ENCODE data around the gene DCAKD.

Gene DCAKD, protein sequence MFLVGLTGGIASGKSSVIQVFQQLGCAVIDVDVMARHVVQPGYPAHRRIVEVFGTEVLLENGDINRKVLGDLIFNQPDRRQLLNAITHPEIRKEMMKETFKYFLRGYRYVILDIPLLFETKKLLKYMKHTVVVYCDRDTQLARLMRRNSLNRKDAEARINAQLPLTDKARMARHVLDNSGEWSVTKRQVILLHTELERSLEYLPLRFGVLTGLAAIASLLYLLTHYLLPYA

DNA sequence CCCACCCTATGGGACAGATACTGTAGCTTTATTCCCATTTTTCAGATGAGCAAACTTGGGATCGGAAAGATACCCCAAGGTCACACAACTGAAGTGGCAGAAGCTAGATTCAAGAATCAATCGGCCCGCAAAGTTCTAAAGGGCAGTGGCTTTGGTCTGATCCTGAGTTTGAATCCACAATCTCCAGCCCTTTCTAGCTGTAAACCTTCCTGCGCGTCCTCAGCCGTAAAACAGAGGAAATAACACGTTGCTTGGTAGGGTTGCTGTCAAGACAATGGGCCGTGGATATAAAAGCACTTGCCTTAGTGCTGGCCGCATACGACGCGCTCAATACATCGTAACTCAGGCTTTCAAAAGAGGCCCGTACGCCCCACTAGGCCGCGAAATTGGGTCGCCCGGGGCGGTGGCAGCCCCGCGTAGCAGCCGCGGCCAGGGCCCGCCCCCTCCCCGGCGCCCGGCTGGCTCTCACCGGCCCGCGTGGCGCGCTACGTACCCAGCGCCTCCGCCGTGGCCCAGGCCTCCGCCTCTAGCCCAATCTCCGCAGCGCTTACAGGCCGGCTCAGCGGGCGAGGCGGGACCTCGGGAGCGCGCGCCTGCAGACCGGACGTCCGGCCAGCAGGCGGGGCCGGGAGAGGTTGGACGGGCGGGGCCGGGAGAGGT, at the start of gene DCAKD:
Gene DCAKD (minus strand): TSS at position 573 of the 660 bp plus-strand sequence. CDS start 16,747 bp downstream, outside the sequence.
- peak; percentile 92 for DNase-seq

GRCh38 chr17:45098869-45099616, 47.6 kb upstream of the DCAKD start:
- peak; percentile 73 for DNase-seq

DNA sequence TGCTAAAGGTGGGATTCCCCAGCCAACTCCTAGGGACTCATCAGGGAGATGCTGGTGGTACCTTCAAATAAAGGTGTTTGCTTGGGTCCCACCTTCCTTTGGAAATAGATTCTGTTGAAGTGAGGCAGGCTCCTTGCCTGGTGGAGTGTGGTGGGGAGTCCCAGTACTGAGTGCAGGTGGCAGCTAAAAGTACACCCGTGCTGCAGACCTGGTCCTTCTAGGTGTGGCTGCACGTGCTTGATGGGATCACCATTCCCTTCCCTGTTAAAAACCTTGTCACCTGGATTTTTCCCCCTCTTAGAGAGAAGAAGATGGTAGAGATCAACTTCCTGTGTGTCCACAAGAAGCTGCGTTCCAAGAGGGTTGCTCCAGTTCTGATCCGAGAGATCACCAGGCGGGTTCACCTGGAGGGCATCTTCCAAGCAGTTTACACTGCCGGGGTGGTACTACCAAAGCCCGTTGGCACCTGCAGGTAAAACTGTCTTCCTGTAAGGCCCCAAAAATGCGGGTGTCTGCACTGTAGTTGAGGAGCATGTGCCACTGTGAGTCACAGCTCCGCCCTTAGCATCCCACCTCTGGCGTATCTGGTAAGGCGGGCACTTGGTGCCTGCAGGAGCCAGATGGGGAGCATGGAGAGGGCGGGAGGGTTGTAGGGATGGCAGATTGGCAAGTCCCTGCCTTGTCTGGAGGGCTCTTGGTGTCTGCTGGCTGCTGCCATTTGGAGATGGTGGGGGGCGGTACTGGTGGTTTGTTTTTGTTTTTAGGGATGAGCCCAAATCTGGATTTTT, 46.8 kb upstream of the DCAKD start:
- no peak for DNase-seq

GRCh38 chr17:45096926-45097325, 45.5 kb upstream of the DCAKD start:
- DNase-seq: no peak

DNA sequence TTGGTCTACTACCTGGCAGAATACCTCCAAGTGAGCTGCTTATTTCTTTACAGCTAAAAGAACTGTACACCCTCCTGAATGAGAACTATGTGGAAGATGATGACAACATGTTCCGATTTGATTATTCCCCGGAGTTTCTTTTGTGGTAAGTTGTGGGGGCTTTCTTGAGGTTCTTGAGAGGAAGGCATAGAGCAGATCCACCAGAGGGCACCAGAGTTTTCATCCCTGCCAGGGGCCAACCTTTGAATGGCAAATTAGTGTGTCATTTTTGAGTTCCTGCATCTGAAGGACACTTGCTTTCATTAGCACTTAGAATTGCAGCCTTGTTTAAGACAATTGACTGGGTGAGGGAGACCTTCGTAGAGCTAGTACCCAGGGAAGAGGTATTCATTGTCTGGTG, 44.7 kb upstream of the DCAKD start:
- DNase-seq: peak; percentile 10

DNA sequence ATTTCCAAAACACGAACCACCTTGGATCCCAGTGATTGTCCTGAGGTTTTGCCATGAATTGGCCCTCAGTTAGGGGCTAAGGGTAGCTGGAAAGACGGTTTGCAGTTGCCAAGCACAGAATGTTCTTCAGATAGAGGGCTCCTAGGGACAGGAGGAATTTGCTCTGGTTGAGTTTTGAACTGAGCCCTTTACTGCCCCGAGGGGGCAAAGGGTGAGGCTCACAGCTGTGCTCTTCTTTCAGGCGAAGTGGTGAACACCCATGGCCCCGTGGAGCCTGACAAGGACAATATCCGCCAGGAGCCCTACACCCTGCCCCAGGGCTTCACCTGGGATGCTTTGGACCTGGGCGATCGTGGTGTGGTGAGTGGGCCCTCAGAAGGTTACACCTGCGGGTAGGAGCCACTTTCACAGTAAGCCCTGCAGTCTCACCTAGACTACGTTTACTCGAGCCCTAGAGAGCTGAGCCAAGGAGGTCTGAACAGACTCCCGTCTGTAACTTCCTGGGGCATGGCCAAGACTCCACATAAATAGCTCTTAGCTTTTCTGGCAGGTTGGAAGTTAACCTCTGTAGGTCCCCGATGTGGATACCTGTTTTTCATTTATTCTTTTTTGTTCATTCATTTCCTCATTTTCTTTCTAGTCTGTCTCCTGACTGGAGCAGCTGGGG, 42.1 kb upstream of the DCAKD start:
- no peak for DNase-seq

DNA sequence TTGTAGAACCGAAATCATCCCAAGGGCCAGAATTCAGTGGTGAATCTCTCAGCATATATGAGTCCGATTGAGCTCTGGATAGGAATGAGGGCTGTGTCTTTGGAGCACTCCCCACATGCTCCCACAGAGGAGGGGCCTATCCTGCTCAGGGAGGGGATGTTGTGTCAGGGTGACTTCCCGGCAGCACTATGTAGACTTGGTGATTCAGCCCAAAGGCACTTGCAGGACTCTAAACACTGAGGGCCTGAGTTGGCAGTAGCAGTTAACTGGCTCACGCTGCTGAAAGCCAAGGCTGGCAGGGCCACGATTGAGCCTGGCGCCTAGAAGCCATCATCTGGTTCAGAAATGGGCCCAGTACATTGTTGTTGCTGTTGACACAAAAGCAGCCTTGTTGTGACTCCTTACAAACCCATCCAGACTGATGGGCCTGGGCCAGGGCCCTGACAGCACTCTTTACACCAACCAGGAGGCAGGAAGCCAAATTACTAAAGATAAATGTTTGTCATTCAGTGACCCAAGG, 41.5 kb upstream of the DCAKD start:
- DNase-seq: no peak

GRCh38 chr17:45091778-45092425, 40.5 kb upstream of the DCAKD start:
- DNase-seq: no peak

DNA sequence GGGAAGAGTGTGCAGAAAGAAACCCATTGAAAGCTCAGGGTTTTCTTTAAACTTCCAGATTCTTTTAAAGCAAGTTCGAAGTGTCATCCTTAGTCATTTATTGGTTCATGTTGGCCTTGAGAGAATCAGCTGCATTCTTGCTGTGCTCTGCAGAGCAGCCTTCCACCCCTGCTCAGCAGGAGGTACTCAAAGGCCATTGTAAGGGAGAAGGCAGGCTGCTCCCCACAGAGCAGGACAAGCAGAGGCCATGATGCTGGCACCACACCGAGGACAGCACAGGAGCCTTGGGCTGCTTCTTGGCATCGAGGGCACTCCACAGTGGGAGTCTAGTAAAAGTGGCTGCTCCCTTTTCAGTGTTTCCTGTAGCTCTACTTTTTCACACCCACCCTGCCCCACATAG, 39.3 kb upstream of the DCAKD start:
- DNase-seq: no peak

- DNase-seq: no peak
These were observed 37.3 kb upstream of the DCAKD start for GRCh38 chr17:45088741-45089140.

- no peak for DNase-seq
These were observed 36.5 kb upstream of the DCAKD start for GRCh38 chr17:45087978-45088377.

GRCh38 chr17:45087504-45087975, 36.1 kb upstream of the DCAKD start:
- DNase-seq: no peak

- no peak for DNase-seq
These were observed 35.6 kb upstream of the DCAKD start for GRCh38 chr17:45086865-45087503.

DNA sequence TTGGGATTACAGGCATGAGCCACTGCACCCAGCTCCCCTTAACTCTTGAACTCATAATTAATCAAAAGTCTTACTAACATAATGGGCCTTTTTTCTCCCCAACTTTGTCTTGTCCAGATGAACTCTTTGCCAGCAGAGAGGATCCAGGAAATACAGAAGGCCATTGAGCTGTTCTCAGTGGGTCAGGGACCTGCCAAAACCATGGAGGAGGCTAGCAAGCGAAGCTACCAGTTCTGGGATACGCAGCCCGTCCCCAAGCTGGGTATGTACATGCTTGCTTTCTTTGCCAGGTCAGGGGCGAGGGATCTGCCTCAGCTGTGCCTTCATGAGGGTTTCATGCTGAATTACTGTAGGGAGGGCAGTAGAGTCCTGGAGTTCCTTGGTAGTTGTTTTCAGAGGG, 35.0 kb upstream of the DCAKD start:
- DNase-seq: no peak

DNA sequence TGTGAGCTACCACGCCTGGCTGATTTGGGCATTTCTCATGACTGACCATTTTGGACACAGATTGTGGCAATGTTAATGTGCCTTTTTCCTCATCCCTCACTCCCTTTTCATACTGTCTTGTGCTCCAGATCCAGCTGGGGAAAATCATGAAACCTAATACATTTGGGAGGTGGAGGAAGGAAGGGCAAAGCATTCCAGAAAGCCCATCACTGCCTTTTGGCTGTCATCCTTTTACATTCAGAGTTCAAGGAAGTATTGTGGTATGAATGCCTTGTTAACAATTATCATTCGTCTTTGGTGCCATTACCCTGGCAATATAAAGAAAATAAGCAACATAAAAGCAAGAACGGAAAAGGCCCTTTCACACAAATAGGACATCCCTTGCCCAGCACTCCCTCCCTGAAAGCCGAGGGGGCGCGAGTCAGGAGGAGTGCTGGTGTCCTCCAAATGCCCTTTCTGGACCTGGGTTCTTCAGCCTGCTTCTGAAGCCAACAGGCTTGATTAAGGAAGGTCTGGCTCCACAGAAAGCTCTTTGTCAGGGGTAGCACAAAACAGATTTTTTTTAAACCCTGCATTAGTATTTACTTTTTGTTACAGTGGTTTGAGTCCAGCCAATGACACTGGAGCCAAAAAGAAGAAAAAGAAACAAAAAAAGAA, 29.7 kb upstream of the DCAKD start:
- no peak for DNase-seq

DNA sequence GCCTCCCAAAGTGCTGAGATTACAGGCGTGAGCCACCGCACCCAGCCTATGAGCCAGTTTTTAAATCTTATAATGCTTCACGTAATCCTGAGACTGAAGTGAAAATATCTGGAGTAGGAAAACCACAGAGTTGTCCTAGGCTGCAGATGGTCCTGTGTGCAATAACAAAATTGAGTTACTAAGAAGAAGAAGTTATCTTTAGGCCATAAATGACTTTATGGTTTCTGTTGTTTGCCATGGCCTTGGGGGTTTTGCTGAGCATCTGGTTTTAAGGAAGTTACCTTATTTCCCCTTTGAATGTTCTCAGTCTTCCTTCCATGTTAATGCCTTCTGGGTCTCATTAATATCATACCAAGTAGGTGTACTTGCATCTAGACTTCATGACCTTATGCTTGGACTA, 26.2 kb upstream of the DCAKD start:
- peak; percentile 11 for DNase-seq

DNA sequence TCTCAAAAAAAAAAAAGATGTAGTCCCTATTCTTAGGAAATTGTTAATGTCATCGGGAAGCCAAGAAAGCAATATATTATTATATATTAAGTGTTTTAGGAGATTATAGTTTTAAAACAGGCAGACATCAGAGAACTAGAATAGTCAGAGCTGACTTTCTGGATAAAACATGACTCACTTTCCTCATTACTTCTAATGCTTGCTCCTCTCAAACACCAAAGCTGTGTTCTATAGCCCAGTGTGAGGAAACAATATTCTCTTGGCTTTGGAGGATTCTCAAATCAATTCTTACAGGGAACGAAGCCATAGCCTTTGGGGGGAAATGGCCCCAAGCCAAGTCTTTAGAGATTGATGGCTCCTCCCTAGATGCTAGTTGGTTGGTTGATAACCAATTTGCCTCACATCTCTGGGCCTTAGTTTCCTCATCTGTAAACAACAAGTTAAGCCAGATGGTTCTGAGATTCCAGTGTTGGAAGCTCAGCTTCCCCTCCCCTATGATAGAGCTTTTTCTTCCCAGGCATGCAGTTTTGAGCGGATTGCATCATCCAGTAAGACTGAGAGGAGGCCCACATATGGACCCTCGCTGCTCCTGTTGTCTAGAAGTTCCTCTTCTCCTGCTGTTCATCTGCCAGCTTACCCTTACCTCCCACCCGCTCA, 22.1 kb upstream of the DCAKD start:
- DNase-seq: no peak

DNA sequence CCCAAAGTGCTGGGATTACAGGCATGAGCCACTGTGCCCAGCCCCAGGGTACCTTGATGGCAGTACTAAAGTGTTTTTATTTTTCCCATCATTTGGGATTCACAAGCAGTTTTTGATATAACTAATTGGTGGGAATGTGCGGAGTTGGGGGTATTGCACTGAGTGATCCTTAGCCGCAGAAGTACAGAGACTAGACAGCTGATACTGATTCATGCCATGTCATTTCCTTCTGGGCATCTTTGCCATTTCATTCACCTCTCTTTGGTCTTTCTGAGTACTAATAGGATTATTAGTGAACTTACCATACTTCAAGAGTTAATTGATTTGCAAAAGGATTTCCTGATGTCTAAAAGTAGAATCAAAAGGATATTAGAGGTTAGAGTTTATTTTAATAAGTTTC, 19.4 kb upstream of the DCAKD start:
- DNase-seq: no peak

- no peak for DNase-seq
These were observed 18.6 kb upstream of the DCAKD start for GRCh38 chr17:45070001-45070400.

GRCh38 chr17:45067637-45068036, 16.2 kb upstream of the DCAKD start:
- DNase-seq: no peak
